ENCODE data around the gene LRTM1.

The LRTM1 gene

DNA sequence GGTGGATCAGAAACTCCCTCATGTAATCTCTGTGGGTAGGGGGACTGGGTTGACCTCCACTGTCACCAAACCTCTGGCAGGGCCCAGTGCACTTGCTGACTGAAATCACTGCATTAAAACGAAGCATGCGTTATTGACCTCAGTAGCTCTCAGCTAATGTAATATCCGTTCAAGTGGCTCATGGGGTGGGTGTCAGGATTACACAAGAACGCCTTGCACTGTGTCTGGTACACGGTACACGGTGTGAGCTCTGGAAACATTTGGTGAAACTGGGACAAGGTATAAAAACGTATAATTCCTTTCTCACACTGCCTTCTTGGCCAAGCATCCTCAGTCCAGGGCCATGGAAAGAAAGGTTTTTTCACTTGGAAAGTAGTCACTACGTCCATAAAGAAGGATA, 11.9 kb downstream of the LRTM1 start:
- in situ Hi-C loops (cut with MboI; ENCODE audit: low pct_unique_long_range_greater_than_20kb, low sequenced_read_pairs, unreplicated experiment): no loop called here
- TF ChIP-seq, protein P1, sequence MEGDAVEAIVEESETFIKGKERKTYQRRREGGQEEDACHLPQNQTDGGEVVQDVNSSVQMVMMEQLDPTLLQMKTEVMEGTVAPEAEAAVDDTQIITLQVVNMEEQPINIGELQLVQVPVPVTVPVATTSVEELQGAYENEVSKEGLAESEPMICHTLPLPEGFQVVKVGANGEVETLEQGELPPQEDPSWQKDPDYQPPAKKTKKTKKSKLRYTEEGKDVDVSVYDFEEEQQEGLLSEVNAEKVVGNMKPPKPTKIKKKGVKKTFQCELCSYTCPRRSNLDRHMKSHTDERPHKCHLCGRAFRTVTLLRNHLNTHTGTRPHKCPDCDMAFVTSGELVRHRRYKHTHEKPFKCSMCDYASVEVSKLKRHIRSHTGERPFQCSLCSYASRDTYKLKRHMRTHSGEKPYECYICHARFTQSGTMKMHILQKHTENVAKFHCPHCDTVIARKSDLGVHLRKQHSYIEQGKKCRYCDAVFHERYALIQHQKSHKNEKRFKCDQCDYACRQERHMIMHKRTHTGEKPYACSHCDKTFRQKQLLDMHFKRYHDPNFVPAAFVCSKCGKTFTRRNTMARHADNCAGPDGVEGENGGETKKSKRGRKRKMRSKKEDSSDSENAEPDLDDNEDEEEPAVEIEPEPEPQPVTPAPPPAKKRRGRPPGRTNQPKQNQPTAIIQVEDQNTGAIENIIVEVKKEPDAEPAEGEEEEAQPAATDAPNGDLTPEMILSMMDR (IDR thresholded peaks at IDR 0.05; ENCODE audit: extremely low read depth, insufficient read depth, missing control alignments): no peak
- no peak for DNase-seq (ENCODE audit: low spot score)

DNA sequence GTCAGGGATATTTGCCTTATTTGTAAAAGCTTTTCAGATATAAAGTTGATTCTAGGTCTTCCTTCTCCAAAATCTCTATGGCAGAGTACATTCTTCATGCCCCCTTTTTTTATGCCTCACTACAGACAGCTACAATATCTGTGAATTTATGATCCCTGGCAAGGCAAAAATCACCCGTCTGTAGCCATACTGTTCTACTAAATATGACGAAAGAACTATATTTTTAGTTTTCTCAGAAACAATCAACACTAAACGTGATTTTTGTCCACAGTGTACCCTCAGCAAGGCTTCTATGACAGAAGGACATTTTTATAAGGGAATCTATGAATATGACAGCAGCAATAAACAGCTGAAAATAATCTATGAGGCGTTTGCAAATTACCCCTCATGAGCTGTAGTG, 12.7 kb downstream of the LRTM1 start:
- no peak for DNase-seq (ENCODE audit: low spot score)
- TF ChIP-seq, protein P1 (IDR thresholded peaks at IDR 0.05; ENCODE audit: extremely low read depth, insufficient read depth, missing control alignments): no peak
- in situ Hi-C loops (cut with MboI; ENCODE audit: low pct_unique_long_range_greater_than_20kb, low sequenced_read_pairs, unreplicated experiment): no loop called here

DNA sequence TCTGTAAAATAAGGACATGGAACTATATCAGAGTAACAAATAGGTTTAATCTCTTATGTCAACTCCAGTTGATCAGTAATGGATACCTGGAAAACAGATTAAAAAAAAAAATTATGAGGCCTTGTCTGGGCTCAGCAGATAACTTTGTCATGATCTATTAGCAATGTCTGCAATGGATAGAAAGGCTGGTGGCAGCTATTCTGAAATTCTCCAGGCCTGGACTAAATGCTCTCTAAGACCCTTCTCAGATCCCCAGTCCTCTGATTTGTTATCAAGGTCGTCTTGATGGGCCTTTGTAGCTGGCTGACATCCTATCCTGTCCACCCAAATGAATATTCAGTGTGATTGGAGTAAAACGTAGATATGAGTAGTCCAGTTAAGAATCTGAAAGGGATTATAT, 13.7 kb downstream of the LRTM1 start:
- DNase-seq (ENCODE audit: low spot score): no peak
- in situ Hi-C loops (cut with MboI; ENCODE audit: low pct_unique_long_range_greater_than_20kb, low sequenced_read_pairs, unreplicated experiment): no loop called here
- TF ChIP-seq, protein P1 (IDR thresholded peaks at IDR 0.05; ENCODE audit: extremely low read depth, insufficient read depth, missing control alignments): no peak

DNA sequence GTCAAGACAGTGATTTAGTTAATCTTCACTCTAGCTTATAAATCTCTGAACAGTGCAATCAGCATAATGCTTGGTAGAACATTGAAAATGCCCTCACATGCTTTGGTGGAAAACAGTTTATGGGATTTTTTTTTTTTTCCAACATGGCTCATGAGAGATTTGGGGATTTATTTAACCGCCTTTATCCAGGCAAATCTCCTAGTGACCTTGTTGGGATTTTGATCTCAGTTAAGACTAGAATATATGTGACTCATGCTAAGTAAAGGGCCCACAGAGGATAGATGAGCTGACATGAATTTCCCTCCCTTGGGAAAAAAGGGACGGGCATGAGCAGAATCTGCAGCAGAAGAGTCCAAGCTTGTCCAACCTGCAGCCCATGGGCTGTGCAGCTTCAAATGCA, 18.7 kb downstream of the LRTM1 start:
- no peak for DNase-seq (ENCODE audit: low spot score)
- in situ Hi-C loops (cut with MboI; ENCODE audit: low pct_unique_long_range_greater_than_20kb, low sequenced_read_pairs, unreplicated experiment): no loop called here
- TF ChIP-seq, protein P1 (IDR thresholded peaks at IDR 0.05; ENCODE audit: extremely low read depth, insufficient read depth, missing control alignments): no peak

DNA sequence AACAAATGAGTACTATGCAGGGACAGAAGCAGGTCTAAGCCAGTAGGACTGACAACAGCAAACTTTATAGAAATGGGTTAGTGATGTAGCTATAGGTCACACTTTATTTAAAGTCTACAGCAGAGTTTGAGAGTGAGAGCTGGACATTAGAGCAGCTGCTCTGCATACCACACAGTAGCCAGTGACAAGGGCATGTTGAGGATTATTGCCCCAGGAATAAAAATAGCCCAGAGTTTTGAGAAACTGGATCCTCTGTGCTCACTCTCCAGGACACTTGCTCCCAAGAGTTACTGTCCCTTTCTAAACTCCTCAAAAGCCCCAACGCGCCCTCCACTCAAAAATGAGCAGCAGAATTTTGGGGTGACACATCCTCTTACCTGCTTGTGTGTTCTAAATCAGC, 21.1 kb downstream of the LRTM1 start:
- in situ Hi-C loops (cut with MboI; ENCODE audit: low pct_unique_long_range_greater_than_20kb, low sequenced_read_pairs, unreplicated experiment): no loop called here
- TF ChIP-seq, protein P1 (IDR thresholded peaks at IDR 0.05; ENCODE audit: extremely low read depth, insufficient read depth, missing control alignments): no peak
- no peak for DNase-seq (ENCODE audit: low spot score)

DNA sequence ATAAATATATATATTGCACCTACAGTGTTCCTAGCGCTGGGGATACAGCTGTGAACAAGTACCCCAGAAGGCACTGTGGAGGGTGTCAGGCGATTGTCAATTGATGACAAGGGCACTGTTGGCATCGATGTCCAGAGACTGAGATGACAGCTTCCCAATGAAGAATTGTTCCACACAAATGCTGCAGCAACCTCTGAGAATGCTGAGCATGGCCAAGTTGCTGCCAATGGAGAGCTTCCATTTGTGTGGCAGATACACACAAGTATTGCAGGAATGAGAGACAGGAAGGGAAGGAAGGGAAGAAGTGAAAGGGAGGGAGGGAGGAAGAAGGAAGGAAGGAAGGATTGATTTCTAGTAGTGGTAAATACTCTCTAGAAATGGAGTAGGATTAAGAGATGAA, 21.9 kb downstream of the LRTM1 start:
- in situ Hi-C loops (cut with MboI; ENCODE audit: low pct_unique_long_range_greater_than_20kb, low sequenced_read_pairs, unreplicated experiment): no loop called here
- TF ChIP-seq, protein P1 (IDR thresholded peaks at IDR 0.05; ENCODE audit: extremely low read depth, insufficient read depth, missing control alignments): no peak
- no peak for DNase-seq (ENCODE audit: low spot score)
